Measurements from ENCODE around the gene VCL. TPM values are rescaled to one million over a fixed set of nuclear protein-coding genes. Genes with fewer than 3 reads are reported as not detected.

Gene VCL
- total RNA-seq, 1 experiment from 2014 or later: 106 TPM

DNA sequence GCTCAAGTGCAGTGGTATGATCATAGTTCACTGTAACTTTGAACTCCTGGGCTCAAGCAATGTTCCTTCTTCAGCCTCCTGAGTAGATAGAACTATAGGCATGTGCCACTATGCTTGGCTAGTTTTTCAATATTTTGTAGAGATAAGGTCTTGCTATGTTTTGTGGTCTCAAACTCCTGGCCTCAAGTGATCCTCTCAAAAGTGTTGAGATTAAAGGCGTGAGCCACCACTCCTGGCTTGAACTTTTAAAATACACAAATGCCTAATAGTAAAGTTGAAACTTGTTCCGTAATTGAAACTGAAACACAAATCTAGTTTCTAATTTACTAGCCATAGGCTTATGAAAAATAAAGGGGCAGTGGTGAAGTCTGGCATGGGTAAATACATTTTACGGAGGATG is 87.0 kb downstream of the VCL start:
- ChIA-PET CTCF (no interaction called here), RAD21 (ENCODE audit: low non-redundant PET in 1 of 2, low total read pairs in 2 of 2, uncharacterized antibody in 2 of 2, unreplicated experiment in 2 of 2) (no interaction called here), POLR2A (no interaction called here)
- Histone ChIP-seq H3K9ac (ENCODE audit: low read length) (no peak overlapping the region), H3K4me3 (replicated peaks in 1 of 2; ENCODE audit: low read depth in 1 of 2, low read length in 2 of 2) (no peak overlapping the region), H4K20me1 (ENCODE audit: insufficient read depth) (no peaks in the 10 kb centered on the region; the same call in 1 of the 2 replicates), H3K4me1 (ENCODE audit: control insufficient read depth in 1 of 2, insufficient read depth in 2 of 2, low read length in 2 of 2) (peaks cover 11 to 15% of the 10 kb centered on the region in 2 experiments), H3K4me2 (ENCODE audit: low read length) (no peak overlapping the region), H2AFZ (ENCODE audit: low read depth, low read length, poor library complexity, severe bottlenecking) (no peak overlapping the region), H3K79me2 (ENCODE audit: insufficient read depth, low read length) (peaks cover 33% of the 10 kb centered on the region), H3K9me3 (ENCODE audit: control insufficient read depth in 1 of 2, insufficient read depth in 1 of 2, low read depth in 1 of 2, low read length in 2 of 2) (no peaks in the 10 kb centered on the region), H3K27me3 (ENCODE audit: insufficient read depth, low read length) (no peaks in the 10 kb centered on the region), H3K9me2 (ENCODE audit: insufficient read depth) (no peaks in the 10 kb centered on the region), H3K27ac (ENCODE audit: low read depth, low read length) (no peak overlapping the region), H3K36me3 (ENCODE audit: control insufficient read depth in 1 of 2, insufficient read depth in 2 of 2, low read length in 2 of 2) (peaks cover 16 to 18% of the 10 kb centered on the region in 2 experiments)
- ATAC-seq (no peak), DNase-seq (ENCODE audit: low read depth, low spot score) (no peak)
- intact Hi-C loops (cut with micrococcal nuclease): loop anchor here (5.0 kb wide), 1 partner anchor 123 kb away; no protein-coding TSS in a partner anchor
- TF ChIP-seq, protein P1, sequence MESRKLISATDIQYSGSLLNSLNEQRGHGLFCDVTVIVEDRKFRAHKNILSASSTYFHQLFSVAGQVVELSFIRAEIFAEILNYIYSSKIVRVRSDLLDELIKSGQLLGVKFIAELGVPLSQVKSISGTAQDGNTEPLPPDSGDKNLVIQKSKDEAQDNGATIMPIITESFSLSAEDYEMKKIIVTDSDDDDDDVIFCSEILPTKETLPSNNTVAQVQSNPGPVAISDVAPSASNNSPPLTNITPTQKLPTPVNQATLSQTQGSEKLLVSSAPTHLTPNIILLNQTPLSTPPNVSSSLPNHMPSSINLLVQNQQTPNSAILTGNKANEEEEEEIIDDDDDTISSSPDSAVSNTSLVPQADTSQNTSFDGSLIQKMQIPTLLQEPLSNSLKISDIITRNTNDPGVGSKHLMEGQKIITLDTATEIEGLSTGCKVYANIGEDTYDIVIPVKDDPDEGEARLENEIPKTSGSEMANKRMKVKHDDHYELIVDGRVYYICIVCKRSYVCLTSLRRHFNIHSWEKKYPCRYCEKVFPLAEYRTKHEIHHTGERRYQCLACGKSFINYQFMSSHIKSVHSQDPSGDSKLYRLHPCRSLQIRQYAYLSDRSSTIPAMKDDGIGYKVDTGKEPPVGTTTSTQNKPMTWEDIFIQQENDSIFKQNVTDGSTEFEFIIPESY (IDR thresholded peaks at IDR 0.05; ENCODE audit: extremely low read depth, insufficient replicate concordance, low read length): no peak
- TF ChIP-seq POLR2A (IDR thresholded peaks at IDR 0.05; ENCODE audit: borderline replicate concordance, extremely low read depth, insufficient read depth, insufficient read length): no peak
- no peak for TF ChIP-seq EZH2phosphoT487 (IDR thresholded peaks at IDR 0.05; ENCODE audit: borderline replicate concordance)
- TF ChIP-seq EZH2 (IDR thresholded peaks at IDR 0.05): no peak
- no peak for TF ChIP-seq ELF1 (IDR thresholded peaks at IDR 0.05; ENCODE audit: borderline replicate concordance, low read depth)
- TF ChIP-seq TCF7L2 (IDR thresholded peaks at IDR 0.05; ENCODE audit: borderline replicate concordance, extremely low read depth, insufficient read depth, insufficient read length): no peak
- TF ChIP-seq JUND (IDR thresholded peaks at IDR 0.05): no peak
- TF ChIP-seq SP1 (IDR thresholded peaks at IDR 0.05; ENCODE audit: low read depth): no peak
- TF ChIP-seq YY1 (IDR thresholded peaks at IDR 0.05; ENCODE audit: extremely low read depth, insufficient replicate concordance, low read depth, low read length): no peak
- no peak for TF ChIP-seq ZFX (IDR thresholded peaks at IDR 0.05)
- TF ChIP-seq, protein P2, sequence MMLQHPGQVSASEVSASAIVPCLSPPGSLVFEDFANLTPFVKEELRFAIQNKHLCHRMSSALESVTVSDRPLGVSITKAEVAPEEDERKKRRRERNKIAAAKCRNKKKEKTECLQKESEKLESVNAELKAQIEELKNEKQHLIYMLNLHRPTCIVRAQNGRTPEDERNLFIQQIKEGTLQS (IDR thresholded peaks at IDR 0.05): no peak
- no TSS peak for BruUV-seq (replicated peaks)

Measured in HCT116 (cell line).